SK-N-SH treated with all-trans-retinoic acid at 6 μM for 48 hours (cell line): ENCODE data around the gene DOK6.

ENCODE experiments used
- ARNTL ChIP-seq: fragments of 450-650 bp; formaldehyde crosslinking; IDR thresholded peaks from 2 replicates; pipeline ENCODE4 v1.5.0; 2020; ENCODE audit warnings: low read depth, mild to moderate bottlenecking, moderate library complexity, borderline replicate concordance
- OSR1 ChIP-seq: fragments of 250-450 bp; sonication (Bioruptor Pico); IDR thresholded peaks from 2 replicates; pipeline ENCODE4 v1.8.0; 2022; ENCODE audit warnings: moderate library complexity, mild to moderate bottlenecking, inconsistent platforms
- ZNF565 ChIP-seq: fragments of 450-650 bp; formaldehyde crosslinking; conservative IDR thresholded peaks from 2 replicates; pipeline ENCODE4 v1.5.0; 2020; ENCODE audit warnings: low read depth, mild to moderate bottlenecking, moderate library complexity

DNA sequence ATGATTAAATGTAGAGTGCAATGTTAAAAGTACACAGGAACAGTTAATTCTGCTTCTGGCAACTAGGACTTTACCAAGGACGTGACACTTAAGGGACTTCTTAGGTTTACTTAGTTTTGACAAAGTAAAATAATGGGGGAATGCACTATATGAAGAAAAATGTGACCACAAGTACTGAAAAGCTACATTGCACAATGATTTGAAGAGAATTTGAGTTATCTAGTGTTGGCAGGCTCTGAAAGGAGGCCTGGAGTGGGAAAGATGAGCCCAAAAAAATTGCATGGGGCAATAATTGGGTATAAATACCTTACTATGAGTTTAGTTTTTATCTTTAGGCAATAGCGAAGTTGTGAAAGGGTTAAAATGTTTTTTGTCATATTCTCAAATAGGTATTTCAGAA, 173.7 kb downstream of the DOK6 start:
- TF ChIP-seq ARNTL (CRISPR knock-in tag) (no peak), OSR1 (no peak), ZNF565 (CRISPR knock-in tag) (no peak)
